Measurements from ENCODE around the gene LRRC53. TPM values are rescaled to one million over a fixed set of nuclear protein-coding genes. Genes with fewer than 3 reads are reported as not detected.

Gene LRRC53
- total RNA-seq, 1 donor from 2014 or later: not detected

DNA sequence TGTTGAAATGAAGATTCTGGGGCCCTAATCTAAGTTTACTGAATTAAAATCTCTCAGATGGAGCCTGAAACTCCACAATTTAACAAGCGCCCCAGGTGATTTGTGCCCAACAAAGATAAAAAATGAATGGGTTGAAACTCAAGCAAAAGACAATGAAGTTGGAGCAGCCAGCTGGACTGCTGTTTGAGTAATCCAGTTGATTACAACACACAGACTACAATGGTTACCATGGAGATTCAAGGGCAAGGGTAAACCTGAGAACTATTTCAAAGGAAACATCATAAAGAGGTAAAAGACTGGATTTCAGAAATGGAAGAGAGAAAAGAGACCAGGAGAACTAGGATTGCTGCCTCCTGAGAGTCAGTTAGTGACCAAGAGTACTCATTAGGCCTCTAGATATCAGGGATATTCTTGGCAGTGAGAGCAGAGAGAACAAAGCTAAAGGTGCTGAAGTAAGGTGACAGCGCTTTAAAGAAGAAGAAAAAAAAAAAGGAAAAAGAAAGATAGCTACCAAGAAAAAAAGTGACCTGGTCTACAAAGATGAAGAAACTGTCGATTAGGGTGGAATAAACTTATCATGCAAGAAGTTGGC, 44.5 kb downstream of the LRRC53 start:
- TF ChIP-seq, protein P1, sequence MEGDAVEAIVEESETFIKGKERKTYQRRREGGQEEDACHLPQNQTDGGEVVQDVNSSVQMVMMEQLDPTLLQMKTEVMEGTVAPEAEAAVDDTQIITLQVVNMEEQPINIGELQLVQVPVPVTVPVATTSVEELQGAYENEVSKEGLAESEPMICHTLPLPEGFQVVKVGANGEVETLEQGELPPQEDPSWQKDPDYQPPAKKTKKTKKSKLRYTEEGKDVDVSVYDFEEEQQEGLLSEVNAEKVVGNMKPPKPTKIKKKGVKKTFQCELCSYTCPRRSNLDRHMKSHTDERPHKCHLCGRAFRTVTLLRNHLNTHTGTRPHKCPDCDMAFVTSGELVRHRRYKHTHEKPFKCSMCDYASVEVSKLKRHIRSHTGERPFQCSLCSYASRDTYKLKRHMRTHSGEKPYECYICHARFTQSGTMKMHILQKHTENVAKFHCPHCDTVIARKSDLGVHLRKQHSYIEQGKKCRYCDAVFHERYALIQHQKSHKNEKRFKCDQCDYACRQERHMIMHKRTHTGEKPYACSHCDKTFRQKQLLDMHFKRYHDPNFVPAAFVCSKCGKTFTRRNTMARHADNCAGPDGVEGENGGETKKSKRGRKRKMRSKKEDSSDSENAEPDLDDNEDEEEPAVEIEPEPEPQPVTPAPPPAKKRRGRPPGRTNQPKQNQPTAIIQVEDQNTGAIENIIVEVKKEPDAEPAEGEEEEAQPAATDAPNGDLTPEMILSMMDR (IDR thresholded peaks at IDR 0.05; ENCODE audit: insufficient read depth, low read length, severe bottlenecking): no peak
- Histone ChIP-seq H3K27me3 (ENCODE audit: control insufficient read depth, insufficient read depth, low read length) (no peaks in the 10 kb centered on the region), H3K36me3 (ENCODE audit: control insufficient read depth, insufficient read depth, low read length) (no peaks in the 10 kb centered on the region), H3K4me3 (ENCODE audit: low read depth, low read length) (no peak overlapping the region)
- DNase-seq (ENCODE audit: low read depth) (peak; percentile 36), FAIRE-seq (no peak)

DNA sequence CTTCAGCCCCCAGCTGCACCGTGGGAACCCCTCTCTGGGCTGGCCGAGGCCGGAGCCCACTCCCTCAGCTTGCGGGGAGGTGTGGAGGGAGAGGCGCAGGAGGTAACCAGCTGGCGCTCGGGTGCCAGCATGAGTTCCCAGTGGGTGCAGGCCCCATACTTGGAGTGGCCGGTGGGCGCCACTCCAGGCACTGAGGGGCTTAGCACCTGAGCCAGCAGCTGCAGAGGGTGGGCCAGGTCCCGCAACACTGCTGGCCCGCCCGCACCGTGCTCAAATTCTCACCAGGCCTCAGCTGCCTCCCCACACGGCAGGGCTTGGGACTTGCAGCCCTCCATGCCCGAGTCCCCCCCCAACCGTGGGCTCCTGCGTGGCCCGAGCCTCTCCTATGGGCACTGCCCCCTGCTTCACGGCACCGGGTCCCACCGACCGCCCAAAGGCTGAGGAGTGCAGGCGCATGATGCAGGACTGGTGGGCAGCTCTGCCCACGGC, 47.2 kb downstream of the LRRC53 start:
- Histone ChIP-seq H3K27me3 (ENCODE audit: control insufficient read depth, insufficient read depth, low read length) (no peaks in the 10 kb centered on the region), H3K36me3 (ENCODE audit: control insufficient read depth, insufficient read depth, low read length) (no peaks in the 10 kb centered on the region), H3K4me3 (ENCODE audit: low read depth, low read length) (no peak overlapping the region)
- TF ChIP-seq, protein P1 (IDR thresholded peaks at IDR 0.05; ENCODE audit: insufficient read depth, low read length, severe bottlenecking): no peak
- FAIRE-seq (no peak), DNase-seq (ENCODE audit: low read depth) (no peak)

DNA sequence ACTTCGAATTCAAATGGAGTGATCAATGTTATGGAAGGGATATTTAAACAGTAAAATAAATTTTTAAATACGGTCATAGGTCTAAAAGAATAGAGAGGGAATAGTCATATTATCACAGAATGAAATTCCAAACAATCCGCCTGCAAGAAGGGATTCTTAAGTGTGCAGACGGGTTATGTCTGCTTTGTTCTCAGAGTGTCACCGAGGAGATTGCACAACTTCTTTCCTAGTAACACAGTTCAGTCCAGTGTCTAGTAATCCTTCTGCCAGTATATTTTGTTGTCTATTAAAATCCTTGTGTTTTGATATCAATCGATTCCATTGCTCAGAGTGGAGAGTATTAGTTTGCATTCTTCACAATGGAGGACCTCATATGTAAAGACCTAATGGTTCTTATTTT, 48.4 kb downstream of the LRRC53 start:
- DNase-seq (ENCODE audit: low read depth): no peak
- Histone ChIP-seq H3K36me3 (ENCODE audit: control insufficient read depth, insufficient read depth, low read length) (no peaks in the 10 kb centered on the region), H3K27me3 (ENCODE audit: control insufficient read depth, insufficient read depth, low read length) (no peaks in the 10 kb centered on the region), H3K4me3 (ENCODE audit: low read depth, low read length) (no peak overlapping the region)
- TF ChIP-seq, protein P1 (IDR thresholded peaks at IDR 0.05; ENCODE audit: insufficient read depth, low read length, severe bottlenecking): no peak
- no peak for FAIRE-seq

DNA sequence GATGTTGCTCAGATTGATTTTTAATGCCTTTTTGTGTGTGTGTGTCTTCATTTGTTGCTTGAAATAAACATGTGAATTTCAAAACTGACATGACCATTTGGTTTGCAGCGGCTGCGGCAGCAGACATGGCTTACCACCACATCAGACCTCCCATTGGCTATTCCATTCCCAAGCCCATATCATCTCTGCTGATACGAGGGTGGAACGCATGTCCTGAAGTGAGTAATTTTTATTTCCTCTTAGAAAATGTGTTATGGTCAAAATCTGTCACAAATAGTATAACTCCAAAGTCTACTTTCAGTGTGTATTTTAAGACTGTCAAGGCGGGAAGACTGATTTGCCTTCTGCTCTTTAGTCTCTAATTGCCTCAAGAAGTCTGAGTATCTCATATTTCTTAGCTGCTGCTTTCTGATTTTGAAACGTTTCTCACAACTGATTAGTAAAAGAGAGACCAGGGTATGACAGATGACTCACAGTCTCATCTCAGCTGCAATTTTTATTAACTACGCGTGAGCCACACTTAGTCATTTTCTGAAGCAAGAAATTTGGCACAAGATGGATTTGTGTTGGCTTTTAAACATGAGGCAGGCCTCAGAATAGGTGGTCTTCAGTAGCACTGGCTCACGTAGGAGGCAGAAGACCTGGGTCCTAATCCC, 49.0 kb downstream of the LRRC53 start:
- no peaks in the 10 kb centered on the region for H3K27me3 ChIP-seq (ENCODE audit: control insufficient read depth, insufficient read depth, low read length)
- TF ChIP-seq, protein P1 (IDR thresholded peaks at IDR 0.05; ENCODE audit: insufficient read depth, low read length, severe bottlenecking): no peak
- DNase-seq (ENCODE audit: low read depth) (peak; percentile 36), FAIRE-seq (no peak)
- no peak overlapping the region for H3K4me3 ChIP-seq (ENCODE audit: low read depth, low read length)
- no peaks in the 10 kb centered on the region for H3K36me3 ChIP-seq (ENCODE audit: control insufficient read depth, insufficient read depth, low read length)

DNA sequence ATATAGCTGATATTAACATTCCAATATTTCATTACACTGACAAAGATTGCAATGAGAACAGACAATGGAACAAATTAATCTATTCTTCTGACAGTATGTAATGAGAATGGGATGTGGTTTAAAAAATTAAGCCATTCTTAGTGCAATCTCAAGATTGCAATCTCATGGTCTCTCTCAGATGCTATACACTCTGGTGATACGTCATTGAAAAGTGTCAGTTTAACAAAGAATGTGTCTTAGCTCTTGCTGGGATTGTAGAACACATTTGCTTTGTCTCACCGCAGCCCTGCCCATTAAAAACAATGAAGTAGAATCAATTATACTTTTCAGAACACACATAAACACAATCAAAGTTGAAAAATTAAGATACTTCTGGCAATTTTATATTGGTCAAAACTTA, 55.2 kb downstream of the LRRC53 start:
- DNase-seq (ENCODE audit: low read depth): no peak
- TF ChIP-seq, protein P1 (IDR thresholded peaks at IDR 0.05; ENCODE audit: insufficient read depth, low read length, severe bottlenecking): no peak
- FAIRE-seq: no peak
- Histone ChIP-seq H3K4me3 (ENCODE audit: low read depth, low read length) (no peak overlapping the region), H3K27me3 (ENCODE audit: control insufficient read depth, insufficient read depth, low read length) (no peaks in the 10 kb centered on the region), H3K36me3 (ENCODE audit: control insufficient read depth, insufficient read depth, low read length) (no peaks in the 10 kb centered on the region)
